ENCODE measurements around the gene TEX11.
A peak's percentile ranks its signal among the peaks of the same experiment; 100 is the strongest.

Gene TEX11

DNA sequence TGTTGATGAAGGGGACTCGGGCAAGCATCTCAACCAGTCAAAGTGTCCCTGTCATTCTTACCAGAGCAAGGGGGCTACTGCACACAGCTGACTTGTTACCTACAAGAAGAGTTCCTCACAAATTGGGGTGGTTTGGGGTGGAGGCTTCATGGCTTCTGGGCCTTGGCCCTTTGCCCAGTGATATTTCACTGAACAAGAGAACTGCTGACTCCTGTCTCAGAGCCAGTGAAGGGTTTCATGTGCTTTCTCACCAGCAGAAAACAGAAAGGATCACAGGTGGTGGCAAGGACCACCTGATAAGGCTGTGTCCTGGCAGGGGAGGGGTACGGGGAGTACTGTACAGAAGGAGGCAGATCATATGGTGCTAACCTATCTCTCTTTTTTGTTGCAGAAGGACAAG lies 410.4 kb downstream of the TEX11 start:
- Histone ChIP-seq H3K4me1 (ENCODE audit: control insufficient read depth, insufficient read depth, low read length) (no peaks in the 10 kb centered on the region), H3K36me3 (ENCODE audit: control insufficient read depth in 2 of 2, insufficient read depth in 1 of 2, low read length in 2 of 2) (peaks cover 11 to 99% of the 10 kb centered on the region in 2 experiments), H3K9me3 (ENCODE audit: control insufficient read depth, insufficient read depth, low read depth, low read length) (no peaks in the 10 kb centered on the region), H3K27ac (ENCODE audit: extremely low read depth, low read depth, low read length) (no peak overlapping the region), H3K4me3 (ENCODE audit: low read depth, low read length) (no peak overlapping the region)
- TF ChIP-seq, protein P1, sequence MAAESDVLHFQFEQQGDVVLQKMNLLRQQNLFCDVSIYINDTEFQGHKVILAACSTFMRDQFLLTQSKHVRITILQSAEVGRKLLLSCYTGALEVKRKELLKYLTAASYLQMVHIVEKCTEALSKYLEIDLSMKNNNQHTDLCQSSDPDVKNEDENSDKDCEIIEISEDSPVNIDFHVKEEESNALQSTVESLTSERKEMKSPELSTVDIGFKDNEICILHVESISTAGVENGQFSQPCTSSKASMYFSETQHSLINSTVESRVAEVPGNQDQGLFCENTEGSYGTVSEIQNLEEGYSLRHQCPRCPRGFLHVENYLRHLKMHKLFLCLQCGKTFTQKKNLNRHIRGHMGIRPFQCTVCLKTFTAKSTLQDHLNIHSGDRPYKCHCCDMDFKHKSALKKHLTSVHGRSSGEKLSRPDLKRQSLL (tag by site-specific recombination; IDR thresholded peaks at IDR 0.05), result no peak
- ChIA-PET CTCF (interaction anchor here (0.6 kb wide), 1 partner anchor 365 kb away, joined by 3 read pairs; the partner anchor contains the start of gene IGBP1), POLR2A (no interaction called here)

DNA sequence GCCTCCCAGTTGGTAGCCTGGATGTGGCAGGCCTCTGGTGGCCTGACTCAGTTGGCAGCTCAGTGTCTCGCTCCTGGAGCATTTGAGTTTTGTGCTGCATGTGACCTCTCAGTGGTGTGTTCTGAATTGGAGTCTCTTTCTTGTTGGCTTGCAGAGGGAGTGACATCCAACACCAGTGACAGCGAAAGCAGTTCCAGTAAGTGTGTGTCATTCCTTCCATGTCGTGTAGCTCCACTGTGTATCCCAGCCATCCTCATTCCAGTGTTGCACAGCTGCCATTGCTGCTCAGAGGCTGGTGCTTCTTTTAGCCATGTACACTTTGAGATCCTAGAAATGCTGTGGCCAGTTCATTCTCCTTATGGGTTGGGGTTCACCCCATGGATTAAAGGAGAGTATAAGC lies 411.5 kb downstream of the TEX11 start:
- ChIA-PET CTCF (interaction anchor here (1.2 kb wide), 1 partner anchor 43 kb away, joined by 3 read pairs; no protein-coding TSS in a partner anchor), POLR2A (no interaction called here)
- Histone ChIP-seq H3K27ac (ENCODE audit: extremely low read depth, low read depth, low read length) (no peak overlapping the region), H3K4me1 (ENCODE audit: control insufficient read depth, insufficient read depth, low read length) (no peaks in the 10 kb centered on the region), H3K9me3 (ENCODE audit: control insufficient read depth, insufficient read depth, low read depth, low read length) (no peaks in the 10 kb centered on the region), H3K4me3 (ENCODE audit: low read depth, low read length) (no peak overlapping the region), H3K36me3 (ENCODE audit: control insufficient read depth in 2 of 2, insufficient read depth in 1 of 2, low read length in 2 of 2) (peaks cover 13 to 100% of the 10 kb centered on the region in 2 experiments)
- TF ChIP-seq ZNF707 (tag by site-specific recombination; IDR thresholded peaks at IDR 0.05) (no peak), ZNF341 (tag by site-specific recombination; IDR thresholded peaks at IDR 0.05; ENCODE audit: low read depth) (peak; percentile 71), ZFHX2 (tag by site-specific recombination; conservative IDR thresholded peaks at IDR 0.05) (no peak)

DNA sequence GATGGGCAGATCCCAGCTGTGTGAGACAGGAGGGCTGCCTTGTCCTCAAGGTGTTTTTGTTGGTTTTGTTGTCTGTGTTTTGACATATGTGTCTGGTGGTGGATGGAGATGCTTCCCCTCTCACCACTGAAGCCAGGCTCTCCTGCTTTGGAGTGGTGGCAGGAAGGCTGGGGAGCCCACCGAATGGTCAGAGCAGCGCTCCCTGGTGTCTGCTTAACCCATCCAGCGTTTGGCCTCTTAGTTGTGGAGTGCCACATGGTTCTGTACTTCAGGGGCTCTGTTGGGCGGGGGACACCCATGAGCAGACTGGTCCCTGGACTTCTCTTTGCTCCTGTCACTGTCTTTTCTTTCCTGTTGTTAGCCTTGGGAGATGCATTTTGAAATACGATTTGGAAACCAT lies 412.0 kb downstream of the TEX11 start:
- Histone ChIP-seq H3K4me3 (ENCODE audit: low read depth, low read length) (no peak overlapping the region), H3K4me1 (ENCODE audit: control insufficient read depth, insufficient read depth, low read length) (no peaks in the 10 kb centered on the region), H3K9me3 (ENCODE audit: control insufficient read depth, insufficient read depth, low read depth, low read length) (no peaks in the 10 kb centered on the region), H3K36me3 (ENCODE audit: control insufficient read depth in 2 of 2, insufficient read depth in 1 of 2, low read length in 2 of 2) (peaks cover 13 to 100% of the 10 kb centered on the region in 2 experiments), H3K27ac (ENCODE audit: extremely low read depth, low read depth, low read length) (no peak overlapping the region)
- CTCF ChIA-PET, result interaction anchor here (1.2 kb wide), 1 partner anchor 42 kb away, joined by 3 read pairs; no protein-coding TSS in a partner anchor
- POLR2A ChIA-PET, result no interaction called here
- no peak for TF ChIP-seq GFI1B (tag by site-specific recombination; IDR thresholded peaks at IDR 0.05)
- TF ChIP-seq ZNF2 (tag by site-specific recombination; IDR thresholded peaks at IDR 0.05), result no peak
- TF ChIP-seq, protein P2, sequence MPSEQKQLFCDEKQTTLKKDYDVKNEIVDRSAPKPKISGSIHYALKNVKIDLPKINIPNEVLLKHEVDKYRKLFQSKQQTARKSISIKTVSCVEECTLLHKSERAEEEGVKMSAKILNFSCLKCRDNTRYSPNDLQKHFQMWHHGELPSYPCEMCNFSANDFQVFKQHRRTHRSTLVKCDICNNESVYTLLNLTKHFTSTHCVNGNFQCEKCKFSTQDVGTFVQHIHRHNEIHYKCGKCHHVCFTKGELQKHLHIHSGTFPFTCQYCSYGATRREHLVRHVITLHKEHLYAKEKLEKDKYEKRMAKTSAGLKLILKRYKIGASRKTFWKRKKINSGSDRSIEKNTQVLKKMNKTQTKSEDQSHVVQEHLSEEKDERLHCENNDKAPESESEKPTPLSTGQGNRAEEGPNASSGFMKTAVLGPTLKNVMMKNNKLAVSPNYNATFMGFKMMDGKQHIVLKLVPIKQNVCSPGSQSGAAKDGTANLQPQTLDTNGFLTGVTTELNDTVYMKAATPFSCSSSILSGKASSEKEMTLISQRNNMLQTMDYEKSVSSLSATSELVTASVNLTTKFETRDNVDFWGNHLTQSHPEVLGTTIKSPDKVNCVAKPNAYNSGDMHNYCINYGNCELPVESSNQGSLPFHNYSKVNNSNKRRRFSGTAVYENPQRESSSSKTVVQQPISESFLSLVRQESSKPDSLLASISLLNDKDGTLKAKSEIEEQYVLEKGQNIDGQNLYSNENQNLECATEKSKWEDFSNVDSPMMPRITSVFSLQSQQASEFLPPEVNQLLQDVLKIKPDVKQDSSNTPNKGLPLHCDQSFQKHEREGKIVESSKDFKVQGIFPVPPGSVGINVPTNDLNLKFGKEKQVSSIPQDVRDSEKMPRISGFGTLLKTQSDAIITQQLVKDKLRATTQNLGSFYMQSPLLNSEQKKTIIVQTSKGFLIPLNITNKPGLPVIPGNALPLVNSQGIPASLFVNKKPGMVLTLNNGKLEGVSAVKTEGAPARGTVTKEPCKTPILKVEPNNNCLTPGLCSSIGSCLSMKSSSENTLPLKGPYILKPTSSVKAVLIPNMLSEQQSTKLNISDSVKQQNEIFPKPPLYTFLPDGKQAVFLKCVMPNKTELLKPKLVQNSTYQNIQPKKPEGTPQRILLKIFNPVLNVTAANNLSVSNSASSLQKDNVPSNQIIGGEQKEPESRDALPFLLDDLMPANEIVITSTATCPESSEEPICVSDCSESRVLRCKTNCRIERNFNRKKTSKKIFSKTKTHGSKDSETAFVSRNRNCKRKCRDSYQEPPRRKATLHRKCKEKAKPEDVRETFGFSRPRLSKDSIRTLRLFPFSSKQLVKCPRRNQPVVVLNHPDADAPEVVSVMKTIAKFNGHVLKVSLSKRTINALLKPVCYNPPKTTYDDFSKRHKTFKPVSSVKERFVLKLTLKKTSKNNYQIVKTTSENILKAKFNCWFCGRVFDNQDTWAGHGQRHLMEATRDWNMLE (tag by site-specific recombination; conservative IDR thresholded peaks at IDR 0.05; ENCODE audit: low read depth), result no peak
- no peak for TF ChIP-seq ZFP3 (tag by site-specific recombination; IDR thresholded peaks at IDR 0.05; ENCODE audit: low read depth)
- TF ChIP-seq, protein P3, sequence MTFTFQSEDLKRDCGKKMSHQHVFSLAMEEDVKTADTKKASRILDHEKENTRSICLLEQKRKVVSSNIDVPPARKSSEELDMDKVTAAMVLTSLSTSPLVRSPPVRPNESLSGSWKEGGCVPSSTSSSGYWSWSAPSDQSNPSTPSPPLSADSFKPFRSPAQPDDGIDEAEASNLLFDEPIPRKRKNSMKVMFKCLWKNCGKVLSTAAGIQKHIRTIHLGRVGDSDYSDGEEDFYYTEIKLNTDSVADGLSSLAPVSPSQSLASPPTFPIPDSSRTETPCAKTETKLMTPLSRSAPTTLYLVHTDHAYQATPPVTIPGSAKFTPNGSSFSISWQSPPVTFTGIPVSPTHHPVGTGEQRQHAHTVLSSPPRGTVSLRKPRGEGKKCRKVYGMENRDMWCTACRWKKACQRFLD (tag by site-specific recombination; IDR thresholded peaks at IDR 0.05), result no peak
- no peak for TF ChIP-seq ZEB2 (tag by site-specific recombination; IDR thresholded peaks at IDR 0.05)
- no peak for TF ChIP-seq SALL2 (tag by site-specific recombination; IDR thresholded peaks at IDR 0.05; ENCODE audit: borderline replicate concordance)
- TF ChIP-seq ZFP41 (tag by site-specific recombination; IDR thresholded peaks at IDR 0.05; ENCODE audit: borderline replicate concordance), result no peak
- TF ChIP-seq, protein P4, sequence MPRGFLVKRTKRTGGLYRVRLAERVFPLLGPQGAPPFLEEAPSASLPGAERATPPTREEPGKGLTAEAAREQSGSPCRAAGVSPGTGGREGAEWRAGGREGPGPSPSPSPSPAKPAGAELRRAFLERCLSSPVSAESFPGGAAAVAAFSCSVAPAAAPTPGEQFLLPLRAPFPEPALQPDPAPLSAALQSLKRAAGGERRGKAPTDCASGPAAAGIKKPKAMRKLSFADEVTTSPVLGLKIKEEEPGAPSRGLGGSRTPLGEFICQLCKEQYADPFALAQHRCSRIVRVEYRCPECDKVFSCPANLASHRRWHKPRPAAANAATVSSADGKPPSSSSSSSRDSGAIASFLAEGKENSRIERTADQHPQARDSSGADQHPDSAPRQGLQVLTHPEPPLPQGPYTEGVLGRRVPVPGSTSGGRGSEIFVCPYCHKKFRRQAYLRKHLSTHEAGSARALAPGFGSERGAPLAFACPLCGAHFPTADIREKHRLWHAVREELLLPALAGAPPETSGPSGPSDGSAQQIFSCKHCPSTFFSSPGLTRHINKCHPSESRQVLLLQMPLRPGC (tag by site-specific recombination; IDR thresholded peaks at IDR 0.05), result no peak
- no peak for TF ChIP-seq ZNF501 (tag by site-specific recombination; IDR thresholded peaks at IDR 0.05)
- TF ChIP-seq ZNF830 (tag by site-specific recombination; IDR thresholded peaks at IDR 0.05; ENCODE audit: low read depth), result no peak
- TF ChIP-seq, protein P5, sequence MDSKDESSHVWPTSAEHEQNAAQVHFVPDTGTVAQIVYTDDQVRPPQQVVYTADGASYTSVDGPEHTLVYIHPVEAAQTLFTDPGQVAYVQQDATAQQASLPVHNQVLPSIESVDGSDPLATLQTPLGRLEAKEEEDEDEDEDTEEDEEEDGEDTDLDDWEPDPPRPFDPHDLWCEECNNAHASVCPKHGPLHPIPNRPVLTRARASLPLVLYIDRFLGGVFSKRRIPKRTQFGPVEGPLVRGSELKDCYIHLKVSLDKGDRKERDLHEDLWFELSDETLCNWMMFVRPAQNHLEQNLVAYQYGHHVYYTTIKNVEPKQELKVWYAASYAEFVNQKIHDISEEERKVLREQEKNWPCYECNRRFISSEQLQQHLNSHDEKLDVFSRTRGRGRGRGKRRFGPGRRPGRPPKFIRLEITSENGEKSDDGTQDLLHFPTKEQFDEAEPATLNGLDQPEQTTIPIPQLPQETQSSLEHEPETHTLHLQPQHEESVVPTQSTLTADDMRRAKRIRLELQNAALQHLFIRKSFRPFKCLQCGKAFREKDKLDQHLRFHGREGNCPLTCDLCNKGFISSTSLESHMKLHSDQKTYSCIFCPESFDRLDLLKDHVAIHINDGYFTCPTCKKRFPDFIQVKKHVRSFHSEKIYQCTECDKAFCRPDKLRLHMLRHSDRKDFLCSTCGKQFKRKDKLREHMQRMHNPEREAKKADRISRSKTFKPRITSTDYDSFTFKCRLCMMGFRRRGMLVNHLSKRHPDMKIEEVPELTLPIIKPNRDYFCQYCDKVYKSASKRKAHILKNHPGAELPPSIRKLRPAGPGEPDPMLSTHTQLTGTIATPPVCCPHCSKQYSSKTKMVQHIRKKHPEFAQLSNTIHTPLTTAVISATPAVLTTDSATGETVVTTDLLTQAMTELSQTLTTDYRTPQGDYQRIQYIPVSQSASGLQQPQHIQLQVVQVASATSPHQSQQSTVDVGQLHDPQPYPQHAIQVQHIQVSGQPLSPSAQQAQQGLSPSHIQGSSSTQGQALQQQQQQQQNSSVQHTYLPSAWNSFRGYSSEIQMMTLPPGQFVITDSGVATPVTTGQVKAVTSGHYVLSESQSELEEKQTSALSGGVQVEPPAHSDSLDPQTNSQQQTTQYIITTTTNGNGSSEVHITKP (tag by site-specific recombination; IDR thresholded peaks at IDR 0.05), result no peak
